Retinal pigment epithelial cell (primary cell): ENCODE measurements around the gene TTC32.
"Not testable (repeated sequence)": the region's sequence is repeated elsewhere in the genome, so short reads cannot be mapped to it uniquely, and the experiment has no call there.

Source experiments
- DNase-seq: peaks from one replicate; pipeline ENCODE4 v3.0.0-alpha.2; 2010; ENCODE audit warnings: low read depth
- H3K4me3 ChIP-seq: 2 replicates; pipeline ENCODE4 v1.5.1; 2011; ENCODE audit warnings: mild to moderate bottlenecking, low read length, control low read depth, moderate library complexity
- CTCF ChIP-seq: conservative IDR thresholded peaks from 2 replicates; pipeline ENCODE4 v1.5.1; 2011; ENCODE audit warnings: low read depth, low read length, control low read depth, inconsistent platforms

Gene TTC32

GRCh38 chr2:19881221-19881907, 20.4 kb downstream of the TTC32 start:
- no peak for DNase-seq
- TF ChIP-seq CTCF: no peak
- no peak overlapping the region for H3K4me3 ChIP-seq

GRCh38 chr2:19880191-19880590, 21.6 kb downstream of the TTC32 start:
- not testable (repeated sequence) for DNase-seq, H3K4me3 ChIP-seq

- no peak overlapping the region for H3K4me3 ChIP-seq
- DNase-seq: no peak
- TF ChIP-seq CTCF: no peak
Measured at GRCh38 chr2:19879120-19879519, 22.7 kb downstream of the TTC32 start.

- DNase-seq: no peak
- no peak overlapping the region for H3K4me3 ChIP-seq
- no peak for TF ChIP-seq CTCF
Measured at GRCh38 chr2:19878268-19879046, 23.3 kb downstream of the TTC32 start.

GRCh38 chr2:19876751-19877150, 25.0 kb downstream of the TTC32 start:
- DNase-seq: no peak
- no peak overlapping the region for H3K4me3 ChIP-seq
- TF ChIP-seq CTCF: no peak

- no peak for DNase-seq
- TF ChIP-seq CTCF: no peak
- H3K4me3 ChIP-seq: no peak overlapping the region
Measured at GRCh38 chr2:19875280-19875679, 26.5 kb downstream of the TTC32 start.

- no peak for TF ChIP-seq CTCF
- H3K4me3 ChIP-seq: no peak overlapping the region
- no peak for DNase-seq
Measured at GRCh38 chr2:19874726-19875125, 27.1 kb downstream of the TTC32 start.
